OCI-LY1 (cell line): ENCODE results near the gene TRIO.

Experiments used
- H2AFZ ChIP-seq: fragments of 200-600 bp; sonication (generic), shearing (Covaris generic); 2 replicates; pipeline ENCODE4 v1.6.0; 2014; ENCODE audit warnings: antibody characterized with exemption, mild to moderate bottlenecking, low read length
- H3F3A ChIP-seq: fragments of 200-600 bp; sonication (generic), shearing (Covaris generic); 2 replicates; pipeline ENCODE4 v1.6.0; 2014; ENCODE audit warnings: mild to moderate bottlenecking, antibody characterized with exemption, low read length, moderate library complexity; ENCODE audit not compliant: insufficient read depth
- H3K27ac ChIP-seq: fragments of 200-600 bp; sonication (generic); 2 replicates; pipeline ENCODE4 v1.5.1; 2014; ENCODE audit warnings: low read length, mixed run types, mild to moderate bottlenecking, low read depth; ENCODE audit not compliant: poor library complexity, severe bottlenecking
- H3K27me3 ChIP-seq: fragments of 200-600 bp; sonication (generic); 2 replicates; pipeline ENCODE4 v1.6.0; 2014; ENCODE audit warnings: antibody characterized with exemption, mild to moderate bottlenecking, low read length, moderate library complexity; ENCODE audit not compliant: insufficient read depth
- H3K36me3 ChIP-seq: fragments of 200-600 bp; sonication (generic); 2 replicates; pipeline ENCODE4 v1.6.1; 2014; ENCODE audit warnings: mild to moderate bottlenecking, antibody characterized with exemption, low read length, moderate library complexity, mixed read lengths; ENCODE audit not compliant: insufficient read depth
- H3K4me1 ChIP-seq: fragments of 200-600 bp; sonication (generic); 2 replicates; pipeline ENCODE4 v1.5.1; 2014; ENCODE audit warnings: mild to moderate bottlenecking, low read length, moderate library complexity; ENCODE audit not compliant: insufficient read depth, severe bottlenecking
- H3K4me2 ChIP-seq: fragments of 200-600 bp; sonication (generic), shearing (Covaris generic); 2 replicates; pipeline ENCODE4 v1.6.1; 2014; ENCODE audit warnings: low read length
- H3K4me3 ChIP-seq: fragments of 200-600 bp; sonication (generic); 2 replicates; pipeline ENCODE4 v1.5.1; 2014; ENCODE audit warnings: low read length, low read depth, mild to moderate bottlenecking, mixed read lengths; ENCODE audit not compliant: poor library complexity, severe bottlenecking
- H3K79me2 ChIP-seq: fragments of 200-600 bp; shearing (Covaris generic); 2 replicates; pipeline ENCODE4 v1.6.1; 2016; ENCODE audit warnings: mixed run types, low read length, mixed read lengths; ENCODE audit not compliant: insufficient read depth
- H3K9ac ChIP-seq: fragments of 200-600 bp; sonication (generic), shearing (Covaris generic); 2 replicates; pipeline ENCODE4 v1.6.1; 2014; ENCODE audit warnings: mild to moderate bottlenecking, low read length, mixed read lengths
- H3K9me2 ChIP-seq: fragments of 200-600 bp; sonication (generic), shearing (Covaris generic); 2 replicates; pipeline ENCODE4 v1.6.1; 2014; ENCODE audit warnings: low read depth, mild to moderate bottlenecking, low read length, mixed read lengths
- H3K9me3 ChIP-seq: fragments of 200-600 bp; shearing (Covaris generic); 2 replicates; pipeline ENCODE4 v1.6.1; 2014; ENCODE audit warnings: low read length, mixed read lengths
- H4K20me1 ChIP-seq: fragments of 200-600 bp; sonication (generic), shearing (Covaris generic); 2 replicates; pipeline ENCODE4 v1.6.0; 2016; ENCODE audit warnings: mild to moderate bottlenecking, low read length; ENCODE audit not compliant: insufficient read depth
- CTCF ChIP-seq: fragments of 200-600 bp; sonication (generic), shearing (Covaris generic); IDR thresholded peaks from 2 replicates; pipeline ENCODE4 v1.5.1; 2017; ENCODE audit warnings: mild to moderate bottlenecking, antibody characterized with exemption, low read length, moderate library complexity, mixed read lengths
- EZH2 ChIP-seq: fragments of 200-600 bp; sonication (generic), shearing (Covaris generic); IDR thresholded peaks from 2 replicates; pipeline ENCODE4 v1.8.0; 2017; ENCODE audit warnings: borderline replicate concordance, mixed run types, mild to moderate bottlenecking, antibody characterized with exemption, low read length, moderate library complexity, mixed read lengths

Gene TRIO

GRCh38 chr5:14419686-14420085, 276.5 kb downstream of the TRIO start:
- H3K27me3 ChIP-seq: no peaks in the 10 kb centered on the region
- no peak overlapping the region for H3K9ac ChIP-seq
- no peak overlapping the region for H3K4me2 ChIP-seq
- H3K4me3 ChIP-seq: no peak overlapping the region
- H3K27ac ChIP-seq: no peak overlapping the region
- H3K4me1 ChIP-seq: no peaks in the 10 kb centered on the region
- TF ChIP-seq EZH2: no peak
- no peak for TF ChIP-seq CTCF
- no peaks in the 10 kb centered on the region for H3K9me2 ChIP-seq
- no peaks in the 10 kb centered on the region for H3K36me3 ChIP-seq
- no peaks in the 10 kb centered on the region for H3F3A ChIP-seq
- no peaks in the 10 kb centered on the region for H3K9me3 ChIP-seq
- H4K20me1 ChIP-seq: no peaks in the 10 kb centered on the region
- no peaks in the 10 kb centered on the region for H3K79me2 ChIP-seq
- H2AFZ ChIP-seq: no peak overlapping the region

GRCh38 chr5:14420101-14420811, 277.1 kb downstream of the TRIO start:
- H3F3A ChIP-seq: no peaks in the 10 kb centered on the region
- no peak overlapping the region for H3K27ac ChIP-seq
- H4K20me1 ChIP-seq: no peaks in the 10 kb centered on the region
- TF ChIP-seq CTCF (no peak), EZH2 (no peak)
- H3K4me3 ChIP-seq: no peak overlapping the region
- no peaks in the 10 kb centered on the region for H3K9me2 ChIP-seq
- no peaks in the 10 kb centered on the region for H3K9me3 ChIP-seq
- no peaks in the 10 kb centered on the region for H3K27me3 ChIP-seq
- H3K36me3 ChIP-seq: no peaks in the 10 kb centered on the region
- H3K79me2 ChIP-seq: no peaks in the 10 kb centered on the region
- no peak overlapping the region for H2AFZ ChIP-seq
- no peaks in the 10 kb centered on the region for H3K4me1 ChIP-seq
- no peak overlapping the region for H3K4me2 ChIP-seq
- no peak overlapping the region for H3K9ac ChIP-seq

GRCh38 chr5:14421851-14422250, 278.7 kb downstream of the TRIO start:
- Histone ChIP-seq H3K4me3 (no peak overlapping the region), H4K20me1 (no peaks in the 10 kb centered on the region), H3K4me2 (no peak overlapping the region), H3K36me3 (no peaks in the 10 kb centered on the region), H3K27me3 (no peaks in the 10 kb centered on the region), H3K9me3 (no peaks in the 10 kb centered on the region), H3K4me1 (no peaks in the 10 kb centered on the region), H3K79me2 (no peaks in the 10 kb centered on the region), H2AFZ (no peak overlapping the region), H3K9me2 (no peaks in the 10 kb centered on the region), H3K27ac (no peak overlapping the region), H3F3A (no peaks in the 10 kb centered on the region), H3K9ac (no peak overlapping the region)
- TF ChIP-seq CTCF: no peak
